Stimulated activated CD4-positive, alpha-beta T cell treated with anti-CD3 and anti-CD28 coated beads, Interleukin-4, amount 100 ng/mL, for 4 hours (primary cell): ENCODE measurements around the gene FGA.
"Not testable (repeated sequence)": the region's sequence is repeated elsewhere in the genome, so short reads cannot be mapped to it uniquely, and the experiment has no call there.

Experiments used
- DNase-seq, 2 experiments: peaks; one replicate each; pipeline ENCODE4 v3.0.0-alpha.2; 2020

Gene FGA

DNA sequence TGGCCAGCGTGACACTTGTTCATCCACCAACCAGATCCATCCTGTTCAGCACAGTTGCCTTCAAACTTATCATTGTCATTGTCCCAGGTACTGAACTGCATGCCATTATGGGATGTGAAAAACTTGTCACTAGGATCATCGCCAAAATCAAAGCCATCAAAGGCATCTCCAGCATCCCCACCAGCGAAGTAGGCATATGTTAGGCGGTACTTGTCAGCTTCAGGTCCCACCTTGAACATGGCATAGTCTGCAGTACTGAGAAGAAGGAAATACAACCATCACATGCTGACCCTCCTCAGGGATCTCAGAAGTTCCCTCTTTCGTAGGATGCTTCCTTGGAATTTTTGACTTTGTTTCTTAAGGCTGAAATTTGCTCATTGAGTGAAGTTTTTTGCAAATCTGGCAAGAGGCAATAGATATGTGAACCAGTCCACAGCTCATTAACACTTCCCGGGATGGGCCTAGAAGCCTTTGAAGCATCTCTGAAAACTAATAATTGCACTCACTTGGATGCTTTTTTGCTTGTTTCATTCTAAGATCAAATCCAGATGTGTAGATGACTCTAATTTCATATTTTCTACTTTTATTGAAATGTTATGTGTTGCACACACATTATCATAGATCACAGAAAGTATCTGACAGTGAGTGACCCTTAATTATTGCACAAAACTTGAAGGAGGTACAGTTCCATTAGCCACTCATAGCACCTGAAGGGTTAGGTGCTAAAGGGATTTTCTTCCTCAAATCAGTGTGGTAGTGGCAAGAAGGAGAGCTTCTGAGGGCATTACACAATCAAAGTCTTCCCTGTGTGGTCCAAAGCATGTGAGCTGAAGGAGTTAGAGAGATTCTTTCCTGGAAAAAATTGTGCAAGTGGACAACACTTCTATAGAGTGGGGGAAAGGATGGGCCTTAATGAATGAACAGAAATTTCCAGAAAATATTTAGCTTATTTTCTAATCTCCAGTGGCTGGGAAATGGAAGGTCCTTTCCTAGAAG, 16.5 kb upstream of the FGA start:
- DNase-seq: no peak

DNA sequence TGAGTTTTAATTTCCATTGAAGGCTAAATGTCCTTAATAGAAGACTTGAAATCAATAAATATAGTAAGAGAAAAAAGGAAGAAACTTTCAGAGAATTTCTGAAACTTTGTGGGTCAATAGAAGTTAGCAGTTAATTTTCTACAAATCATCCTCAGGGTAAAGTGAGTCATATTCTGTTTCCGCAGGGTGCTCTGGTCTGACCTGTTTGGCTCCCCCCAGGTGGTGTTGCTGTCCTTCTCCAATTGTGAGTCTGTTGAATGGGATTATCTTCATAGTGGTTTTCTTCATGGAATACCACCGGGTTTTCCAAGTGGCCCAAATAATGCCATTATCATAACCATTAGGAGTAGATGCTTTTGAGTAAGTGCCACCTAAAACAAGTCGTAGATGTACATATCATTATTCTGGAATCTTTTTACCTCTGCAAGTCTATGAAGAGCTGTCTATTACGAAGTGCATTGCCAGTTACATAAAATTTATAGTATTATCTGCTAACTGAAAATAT, 14.2 kb upstream of the FGA start:
- DNase-seq: no peak

DNA sequence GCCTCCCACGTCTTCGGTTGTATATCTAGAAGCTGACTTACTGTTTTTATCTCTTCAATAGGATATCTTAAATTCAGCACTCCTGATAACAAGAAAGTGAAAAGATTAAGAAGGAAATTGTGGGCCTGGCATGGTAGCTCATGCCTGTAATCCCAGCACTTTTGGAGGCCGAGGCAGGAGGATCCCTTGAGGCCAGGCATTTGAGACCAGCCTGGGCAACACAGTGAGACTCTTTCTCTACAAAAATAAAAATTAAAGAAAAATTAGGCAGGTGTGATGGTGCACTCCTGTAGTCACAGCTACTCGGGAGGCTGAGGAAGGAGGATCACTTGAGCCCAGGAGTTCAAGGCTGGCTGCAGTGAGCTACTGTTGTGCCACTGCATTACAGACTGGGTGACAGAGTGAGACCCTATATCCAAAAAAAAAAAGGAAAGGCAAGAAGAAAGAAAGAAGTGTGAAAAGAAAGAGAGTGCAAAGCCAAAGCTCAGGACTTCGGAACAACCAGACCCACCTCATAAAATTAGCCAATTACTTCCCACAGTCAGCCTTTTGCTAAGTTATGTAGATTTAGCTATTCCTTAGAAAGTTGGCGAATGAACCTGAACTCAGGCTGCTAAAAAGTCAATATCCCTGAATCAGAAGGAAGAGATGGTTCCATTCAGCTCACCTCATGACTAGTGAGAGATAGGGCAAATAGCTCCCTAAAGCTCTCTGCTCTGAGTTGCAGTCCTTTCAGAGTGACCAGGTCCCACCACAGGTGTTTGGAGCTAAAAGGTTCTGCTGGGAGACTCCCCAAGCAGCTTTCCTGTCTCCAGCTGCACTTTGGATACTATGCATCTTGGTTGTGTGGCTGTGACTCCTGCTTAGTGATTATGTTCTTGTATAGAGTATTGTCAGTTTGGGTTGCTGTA, 12.7 kb upstream of the FGA start:
- no peak for DNase-seq

DNA sequence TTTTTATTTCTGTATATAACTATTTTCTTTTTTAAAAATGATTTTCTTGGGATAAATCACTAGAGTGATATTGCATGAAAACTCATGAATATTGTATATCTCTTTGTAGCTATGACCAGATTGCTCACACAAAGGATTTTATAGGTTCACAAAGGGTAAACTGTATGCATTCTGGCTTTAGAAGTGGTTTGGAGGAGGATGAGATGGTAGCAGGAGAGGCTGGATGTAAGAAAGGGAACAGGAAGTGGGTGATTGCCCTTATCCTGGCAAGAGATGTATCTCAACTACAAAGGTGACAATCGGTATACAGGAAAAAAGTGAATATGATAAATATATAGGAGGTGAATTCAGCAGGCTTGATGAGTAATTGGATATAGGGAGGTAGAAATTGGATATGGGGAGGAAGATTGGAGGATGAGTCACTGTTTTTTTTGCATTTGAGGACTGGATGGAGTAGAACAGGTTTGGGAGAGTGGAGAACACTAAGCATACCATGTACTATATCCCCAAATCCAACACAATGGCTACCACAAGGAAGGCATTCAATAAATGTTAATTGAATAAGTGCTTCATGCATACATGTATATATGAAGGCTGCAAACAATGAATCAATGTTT, 12.0 kb upstream of the FGA start:
- DNase-seq: no peak

DNA sequence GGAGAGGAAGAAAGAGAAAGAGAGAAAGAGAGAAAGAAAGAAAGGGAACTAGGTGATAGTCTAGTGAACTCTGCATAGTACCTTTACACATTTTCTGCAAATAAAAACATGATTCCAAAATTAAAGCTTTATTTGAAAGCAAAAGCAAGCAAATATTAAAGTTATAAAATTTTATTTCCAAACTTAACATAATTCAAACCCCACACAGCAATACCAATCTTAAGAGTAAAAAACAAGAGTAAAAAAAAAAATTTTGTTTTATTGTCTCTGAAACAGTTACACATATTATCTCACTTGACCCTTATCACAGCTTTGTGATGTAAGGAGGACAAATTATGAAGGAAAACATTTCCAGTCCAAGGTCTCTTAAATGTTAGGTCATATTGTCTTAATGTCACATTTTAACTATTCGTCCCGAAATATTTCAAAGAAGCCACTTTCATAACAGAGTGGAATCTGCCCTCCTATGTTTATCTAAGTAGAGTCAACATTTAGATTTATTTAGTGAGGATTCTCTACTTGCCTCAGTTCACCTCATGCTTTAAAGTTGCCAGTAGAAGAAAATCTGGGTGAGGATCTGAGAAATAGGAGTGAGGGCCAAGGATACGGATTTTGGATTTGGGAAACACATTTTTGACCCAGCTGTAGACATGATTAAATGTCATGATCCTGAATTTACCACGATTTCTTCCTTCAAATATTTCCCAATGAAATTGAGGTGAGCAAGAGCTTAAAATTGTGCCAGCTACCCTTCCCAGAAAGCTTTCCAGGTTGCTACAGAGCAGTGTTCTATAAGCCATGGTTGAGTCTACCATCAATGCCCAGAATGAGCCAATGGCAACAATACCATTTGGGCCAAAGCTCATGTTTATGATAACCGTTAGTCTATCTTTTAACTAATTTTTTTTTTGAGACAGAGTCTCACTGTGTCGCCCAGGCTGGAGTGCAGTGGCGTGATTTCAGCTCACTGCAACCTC, 7.5 kb upstream of the FGA start:
- no peak for DNase-seq

DNA sequence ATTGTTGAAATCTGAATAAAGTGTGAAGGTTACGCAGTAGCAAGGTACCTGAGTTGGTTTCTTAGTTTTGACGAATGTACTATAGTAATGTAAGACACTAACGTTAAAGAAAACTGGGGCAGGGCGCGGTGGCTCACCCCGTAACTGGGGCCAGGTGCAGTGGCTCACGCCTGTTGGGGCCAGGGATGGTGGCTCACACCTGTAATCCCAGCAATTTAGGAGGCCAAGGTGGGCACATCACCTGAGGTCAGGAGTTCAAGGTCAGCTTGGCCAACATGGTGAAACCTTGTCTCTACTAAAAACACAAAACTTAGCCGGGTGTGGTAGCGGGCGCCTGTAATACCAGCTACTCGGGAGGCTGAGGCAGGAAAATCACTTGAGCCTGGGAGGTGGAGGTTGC, 6.7 kb upstream of the FGA start:
- not testable (repeated sequence) for DNase-seq

DNA sequence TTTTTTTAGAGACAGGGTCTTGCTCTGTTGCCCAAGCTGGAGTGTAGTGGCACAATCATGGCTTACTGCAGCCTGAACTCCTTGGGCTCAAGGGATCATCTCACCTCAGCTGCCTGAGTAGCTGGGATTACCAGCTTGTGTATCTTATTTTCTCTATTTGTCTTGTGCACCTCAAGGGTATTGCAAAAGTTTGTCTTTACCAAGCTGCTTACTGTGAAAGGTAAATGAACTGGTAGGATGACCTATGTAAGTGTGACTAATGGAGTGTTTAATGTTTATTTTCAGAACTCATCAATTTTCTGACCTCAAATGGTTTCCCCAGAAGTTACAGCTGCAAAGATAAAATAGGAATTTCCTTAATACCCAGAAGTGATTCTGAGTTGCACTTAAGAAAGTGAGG, 5.3 kb upstream of the FGA start:
- no peak for DNase-seq

DNA sequence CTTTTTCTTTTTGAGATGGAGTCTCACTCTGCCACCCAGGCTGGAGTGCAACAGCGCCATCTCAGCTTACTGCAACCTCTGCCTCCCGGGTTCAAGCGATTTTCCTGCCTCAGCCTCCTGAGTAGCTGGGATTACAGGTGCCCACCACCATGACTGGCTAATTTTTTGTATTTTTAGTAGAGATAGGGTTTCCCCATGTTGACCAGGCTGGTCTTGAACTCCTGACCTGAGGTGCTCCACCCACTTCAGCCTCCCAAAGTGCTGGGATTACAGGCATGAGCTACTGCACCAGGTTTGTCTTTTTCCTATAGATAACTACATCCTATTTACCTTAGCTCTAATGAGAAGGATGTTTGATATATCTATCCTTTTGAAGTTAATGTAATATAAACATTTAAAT, 3.8 kb upstream of the FGA start:
- not testable (repeated sequence) for DNase-seq

DNA sequence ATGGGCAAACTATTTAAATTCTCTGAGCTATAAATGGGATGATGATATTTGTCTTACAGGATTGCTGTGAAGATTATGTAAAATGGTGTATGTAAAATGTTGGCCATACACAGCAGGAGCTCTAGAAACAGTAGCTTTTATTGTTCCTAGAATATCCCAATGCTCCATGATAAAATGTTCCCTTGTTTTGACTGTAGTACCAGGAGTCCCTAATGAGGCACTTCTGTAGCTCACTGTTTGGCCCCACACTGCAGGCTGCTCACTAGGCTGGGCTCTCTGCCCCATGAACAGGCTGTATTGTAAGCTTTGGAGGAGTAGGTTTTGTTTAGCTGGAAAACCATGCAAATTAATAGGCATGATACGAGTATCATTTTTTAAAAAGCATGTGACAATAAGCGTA, 3.3 kb upstream of the FGA start:
- DNase-seq: no peak

DNA sequence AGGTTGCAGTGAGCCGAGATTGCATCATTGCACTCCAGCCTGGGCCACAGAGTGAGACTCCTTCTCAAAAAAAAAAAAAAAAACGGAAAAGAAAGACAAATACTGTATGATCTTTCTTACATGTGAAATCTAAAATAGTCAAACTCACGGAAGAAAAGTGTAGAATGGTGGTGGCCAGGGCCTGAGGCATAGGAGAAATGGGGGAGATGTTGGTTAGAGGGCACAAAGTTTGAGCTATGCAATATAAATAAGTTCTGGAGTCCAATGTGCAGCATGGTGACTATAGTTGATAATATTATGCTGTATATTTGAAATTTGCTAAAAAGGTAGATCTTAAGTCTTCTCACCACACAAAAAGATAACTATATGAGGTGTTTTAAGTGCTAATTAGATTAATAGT, 1.3 kb upstream of the FGA start:
- no peak for DNase-seq

DNA sequence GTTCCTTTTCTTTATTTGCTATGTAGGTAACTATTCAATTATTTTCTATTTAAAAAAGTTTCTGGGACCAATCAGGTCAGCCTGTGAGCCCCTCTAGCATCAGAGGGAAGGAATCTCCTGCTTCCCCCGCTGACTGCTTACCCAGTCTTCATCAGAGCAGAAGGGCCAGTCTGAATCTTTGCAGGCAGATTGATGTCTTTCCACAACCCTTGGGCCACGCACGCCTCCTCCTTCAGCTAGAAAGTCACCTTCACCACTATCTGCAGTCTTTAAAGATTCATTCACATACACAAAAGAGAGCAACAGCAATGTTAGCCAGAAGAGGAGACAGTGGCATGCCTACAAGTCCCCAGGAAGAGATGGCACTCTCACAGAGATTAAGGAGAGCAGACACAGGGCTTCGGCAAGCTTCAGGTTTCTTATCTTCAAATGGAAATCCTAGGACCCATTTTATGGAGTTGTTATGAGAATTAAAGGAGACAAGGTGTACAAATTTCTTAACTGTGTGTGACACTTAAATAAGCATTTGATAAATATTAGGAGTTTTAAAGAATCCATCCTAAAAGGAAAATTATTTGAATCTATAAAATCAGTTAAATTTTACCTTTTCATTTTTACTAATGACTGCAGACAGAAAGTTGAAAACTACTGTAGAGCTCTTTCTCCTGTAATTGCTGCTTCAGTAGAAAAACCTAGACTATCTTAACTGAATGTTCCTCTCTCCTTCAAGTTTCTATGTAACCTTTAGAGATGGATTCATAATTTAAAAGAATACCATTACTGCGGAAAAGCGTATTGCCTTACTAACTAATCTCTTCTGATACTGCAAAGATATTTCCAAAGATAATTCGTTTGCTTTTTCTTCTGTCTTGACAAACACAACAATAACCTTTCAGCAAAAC, 995 bp downstream of the FGA start:
- DNase-seq: no peak

DNA sequence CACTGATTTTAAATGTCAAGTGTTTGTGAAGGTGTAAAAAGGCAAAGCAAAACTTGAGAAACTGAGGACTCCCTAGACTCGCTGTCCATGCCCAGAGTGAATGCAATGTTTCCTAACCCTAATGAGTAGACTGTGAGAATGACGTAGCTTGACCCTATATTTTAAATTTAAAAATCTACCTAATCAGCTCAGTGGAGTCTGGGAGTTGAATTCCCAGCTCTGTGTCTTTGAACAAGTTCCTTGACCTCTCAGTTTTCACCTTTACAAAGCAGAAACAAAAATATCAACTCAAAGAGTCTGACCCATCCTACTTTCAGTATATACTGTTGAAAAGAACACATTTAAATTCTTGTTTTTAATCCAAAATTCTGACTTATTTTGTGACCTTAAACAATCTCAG, 2.3 kb downstream of the FGA start:
- no peak for DNase-seq

DNA sequence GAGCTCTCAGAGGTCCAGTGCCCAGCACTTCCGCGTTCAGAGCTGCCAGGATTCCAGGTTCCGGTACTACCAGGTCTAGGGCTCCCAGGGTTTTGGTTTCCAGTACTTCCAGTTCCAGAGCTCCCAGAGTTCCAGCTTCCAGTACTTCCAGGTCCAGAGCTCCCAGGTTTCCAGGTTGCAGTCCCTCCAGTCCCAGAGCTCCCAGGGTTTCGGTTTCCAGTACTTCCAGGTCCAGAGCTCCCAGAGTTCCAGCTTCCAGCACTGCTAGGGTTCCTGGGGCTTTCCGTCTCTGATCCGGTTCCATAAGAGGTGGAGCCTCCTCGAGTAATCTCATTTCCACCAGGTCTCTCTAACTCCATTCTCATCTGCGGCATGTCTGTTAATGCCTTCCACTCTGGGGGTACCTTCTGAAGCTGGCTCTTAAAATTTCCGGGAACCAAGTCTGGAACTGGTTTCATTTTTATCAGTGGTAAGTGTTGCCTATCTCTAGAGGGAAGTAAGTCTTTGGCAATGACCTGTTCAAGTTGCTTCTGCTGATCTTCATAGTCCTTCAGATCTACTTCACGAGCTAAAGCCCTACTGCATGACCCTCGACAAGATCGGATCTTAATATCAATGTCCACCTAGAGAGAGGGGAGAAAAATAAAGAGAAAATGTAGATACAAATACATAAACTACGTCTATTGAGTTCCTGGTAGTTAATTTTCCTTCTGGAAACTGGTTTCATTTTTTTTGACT, 4.1 kb downstream of the FGA start:
- DNase-seq: no peak

DNA sequence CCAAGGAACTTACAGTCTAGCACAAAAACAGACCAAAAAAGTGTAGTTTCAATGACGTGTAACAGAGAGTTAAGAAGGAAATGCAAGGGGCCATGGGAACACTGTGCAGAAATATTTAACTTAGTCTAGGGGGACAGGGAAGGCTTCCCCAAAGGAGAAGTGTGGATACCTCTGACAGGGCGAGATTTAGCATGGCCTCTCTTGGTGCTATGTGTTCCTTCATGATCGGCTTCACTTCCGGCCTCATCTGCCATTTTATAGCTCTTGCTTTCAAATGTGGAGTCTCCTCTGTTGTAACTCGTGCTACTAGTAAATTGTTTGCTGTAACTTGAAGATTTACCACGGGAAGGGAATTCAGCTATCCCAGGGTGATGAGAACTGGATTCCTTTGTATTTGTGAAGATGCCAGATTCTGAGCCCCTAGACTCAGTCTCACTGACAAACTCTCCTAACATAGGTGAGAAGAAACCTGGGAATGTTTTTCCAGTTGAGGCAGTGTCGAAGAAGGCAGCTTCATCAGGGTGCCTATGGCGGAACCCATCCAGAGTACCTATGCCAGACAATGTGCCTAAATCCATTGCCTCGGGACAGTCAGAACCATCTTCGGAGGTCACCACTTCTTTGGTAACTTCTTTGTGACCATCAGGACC, 5.0 kb downstream of the FGA start:
- no peak for DNase-seq

DNA sequence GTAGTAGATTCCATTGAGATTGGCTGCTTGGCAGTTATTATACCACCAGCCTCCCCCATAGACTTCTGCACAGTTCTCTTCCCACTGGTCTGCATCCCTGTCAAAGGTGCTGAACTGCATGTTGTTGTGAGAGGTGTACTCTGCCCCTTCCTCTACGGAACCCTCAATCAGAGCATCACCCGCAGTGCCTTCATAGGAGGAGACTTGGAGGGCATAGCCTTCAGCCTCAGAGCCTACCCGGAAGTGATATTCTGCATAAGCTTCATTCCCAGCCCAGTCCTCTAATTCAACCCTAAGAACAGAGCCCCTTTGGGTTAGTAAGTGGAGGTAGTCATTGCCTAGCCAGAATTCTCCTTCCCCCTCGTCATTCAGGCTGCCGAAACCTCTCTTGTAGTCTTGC, 6.3 kb downstream of the FGA start:
- no peak for DNase-seq

DNA sequence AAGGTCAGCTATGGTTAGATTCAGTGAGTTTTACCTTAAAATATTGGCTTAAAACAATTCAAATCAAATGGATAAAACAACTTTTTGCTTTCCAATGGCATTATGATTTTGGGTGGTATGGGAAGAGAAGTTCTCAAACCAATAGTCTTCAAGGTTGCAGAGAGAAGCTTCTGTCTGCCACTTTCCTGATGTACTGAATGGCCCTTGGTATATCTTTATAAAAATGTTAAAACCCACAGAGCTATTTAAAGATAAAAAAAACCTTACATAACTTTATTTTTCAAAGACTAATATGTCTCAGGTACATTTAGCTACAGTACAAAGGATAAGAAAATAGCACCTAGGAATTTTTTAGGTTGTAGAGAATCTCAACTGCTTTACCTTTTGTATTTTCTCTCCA, 6.9 kb downstream of the FGA start:
- no peak for DNase-seq

DNA sequence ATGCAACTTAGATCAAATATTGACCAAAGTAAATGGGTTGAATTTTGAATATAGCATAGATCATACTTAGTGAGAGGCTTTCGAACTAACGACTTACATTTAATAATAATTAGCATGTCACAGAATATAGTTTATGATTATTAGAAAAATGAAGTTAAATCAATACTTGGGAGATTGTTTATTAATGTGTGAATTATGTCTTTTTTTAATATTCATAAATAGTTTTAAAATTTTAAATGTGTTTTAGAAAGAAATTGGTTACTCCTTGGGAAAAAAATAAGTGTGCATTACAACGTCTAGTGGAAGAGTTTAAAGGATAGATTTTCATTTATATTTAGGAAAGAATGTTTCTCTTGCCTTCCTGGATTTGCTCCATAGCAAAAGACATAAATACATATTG, 7.3 kb downstream of the FGA start:
- no peak for DNase-seq

DNA sequence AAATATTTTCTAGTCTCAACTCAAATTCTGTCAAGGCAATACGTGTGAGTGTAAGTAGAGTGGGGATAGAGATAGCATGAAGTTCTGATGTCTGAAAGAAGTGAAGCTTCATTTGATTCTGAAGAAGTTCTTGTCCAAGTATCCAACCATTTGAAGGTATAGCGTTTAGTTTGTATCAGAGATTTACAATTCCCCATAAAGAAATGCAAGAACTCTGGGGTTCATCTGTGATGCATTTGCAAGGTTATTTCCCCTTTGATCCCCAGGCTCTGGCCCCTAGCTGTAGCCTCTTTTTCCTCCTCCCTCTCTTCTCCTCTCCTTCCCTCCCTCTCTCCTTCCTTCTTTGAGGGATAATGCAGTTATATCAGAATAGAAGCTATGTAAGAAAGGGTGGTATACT, 7.8 kb downstream of the FGA start:
- DNase-seq: no peak

DNA sequence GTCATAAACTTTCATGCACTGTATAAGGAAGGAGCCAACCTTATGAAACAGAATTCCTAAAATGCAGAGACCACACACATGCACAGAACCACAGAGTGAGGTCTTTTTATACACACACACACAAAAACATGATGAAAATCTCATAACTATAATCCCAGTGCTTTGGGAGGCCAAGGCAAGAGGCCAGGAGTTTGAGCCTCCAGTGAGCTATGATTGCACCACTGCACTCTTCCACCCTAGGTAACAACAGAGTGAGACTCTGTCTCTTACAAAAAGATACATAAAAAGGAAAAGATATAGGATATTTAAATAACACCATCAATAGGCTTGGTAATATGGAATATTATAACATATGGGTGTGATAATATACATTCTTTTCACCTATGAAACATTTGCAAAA, 10.6 kb downstream of the FGA start:
- DNase-seq: no peak

DNA sequence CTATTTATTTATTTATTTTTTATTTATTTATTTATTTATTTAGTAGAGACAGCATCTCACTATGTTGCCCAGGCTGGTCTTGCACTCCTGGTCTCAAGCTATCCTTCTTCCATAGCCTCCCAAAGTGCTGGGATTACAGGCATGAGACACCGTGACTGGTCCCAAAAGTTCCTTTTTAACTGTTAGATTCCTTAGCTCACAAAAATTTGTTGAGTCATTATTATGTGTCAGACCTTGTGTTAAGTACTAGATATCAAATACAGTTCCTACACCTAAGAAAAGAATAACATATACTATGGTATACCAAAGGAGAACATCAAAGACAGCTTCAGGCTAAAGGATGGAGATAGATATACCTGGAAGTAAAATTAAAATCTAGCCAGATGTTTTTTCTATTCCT, 11.6 kb downstream of the FGA start:
- no peak for DNase-seq
